CD4-positive, alpha-beta T cell treated with Interleukin-10 for 1 hour (primary cell): ENCODE results near the gene PHTF2.
A peak's percentile ranks its signal among the peaks of the same experiment; 100 is the strongest.
"Not testable (repeated sequence)": the region's sequence is repeated elsewhere in the genome, so short reads cannot be mapped to it uniquely, and the experiment has no call there.

ENCODE experiments used
- DNase-seq: peaks from one replicate; pipeline ENCODE4 v3.0.0-alpha.2; 2020

PHTF2 gene

DNA sequence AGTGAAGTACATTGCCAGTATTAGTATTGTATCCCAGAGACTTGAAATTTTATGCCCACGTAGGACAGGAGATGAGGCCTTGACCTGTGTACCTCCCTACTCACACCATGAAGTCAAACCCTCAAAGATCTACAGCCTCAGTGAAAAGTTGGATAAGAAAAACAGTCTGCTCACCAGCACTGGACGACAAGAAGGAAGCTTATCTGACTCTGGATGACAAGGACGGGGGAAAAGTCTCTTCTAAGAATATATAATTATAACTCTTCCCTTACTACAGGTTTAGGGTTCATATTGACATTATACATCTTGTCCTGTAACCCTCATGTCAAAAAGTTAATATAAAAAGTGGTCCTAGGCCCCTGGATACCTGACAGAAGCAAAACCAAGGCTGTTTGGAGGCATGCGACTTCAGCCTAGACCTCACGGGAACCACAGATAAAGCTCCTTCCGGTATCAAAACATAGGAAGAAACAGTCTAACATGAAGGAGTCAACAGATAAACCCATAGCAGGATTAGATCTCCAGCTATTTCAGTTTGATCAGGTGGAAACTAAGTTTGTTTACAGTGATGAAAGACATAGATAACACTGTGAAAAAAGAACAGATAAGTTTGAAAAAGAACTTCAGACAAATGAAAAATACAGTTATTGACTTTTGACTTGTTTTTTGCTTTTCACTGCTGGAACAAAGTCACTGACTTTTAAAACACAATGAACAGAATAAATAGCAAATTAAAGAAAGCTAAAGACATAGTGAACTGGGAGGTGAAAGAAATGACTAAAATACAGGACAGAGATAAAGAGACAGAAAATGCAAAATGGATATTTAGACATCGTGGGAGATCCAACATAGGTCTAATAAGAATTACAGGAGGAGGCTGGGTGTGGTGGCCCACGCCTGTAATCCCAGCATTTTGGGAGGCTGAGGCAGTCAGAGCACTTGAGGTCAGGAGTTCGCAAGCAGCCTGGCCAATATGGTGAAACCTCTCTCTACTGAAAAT is 145.9 kb downstream of the PHTF2 start:
- no peak for DNase-seq

DNA sequence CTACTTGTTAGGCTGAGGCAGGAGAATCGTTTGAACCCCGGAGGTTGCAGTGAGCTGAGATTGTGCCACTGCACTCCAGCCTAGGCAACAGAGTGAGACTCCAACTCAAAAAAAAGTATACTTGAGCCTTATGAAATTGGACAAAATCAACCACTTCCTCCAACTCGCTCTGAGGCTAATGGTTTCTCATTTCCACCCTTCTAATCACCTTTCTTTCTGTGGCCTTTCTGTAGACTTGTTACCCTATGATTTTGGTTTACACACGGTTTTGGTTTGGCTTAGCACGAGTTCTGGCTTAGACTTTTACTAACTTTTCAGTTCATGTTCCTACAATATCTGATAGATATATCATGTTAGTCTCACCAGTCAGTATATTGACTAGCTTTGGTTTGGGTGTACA is 152.0 kb downstream of the PHTF2 start:
- DNase-seq: no peak

DNA sequence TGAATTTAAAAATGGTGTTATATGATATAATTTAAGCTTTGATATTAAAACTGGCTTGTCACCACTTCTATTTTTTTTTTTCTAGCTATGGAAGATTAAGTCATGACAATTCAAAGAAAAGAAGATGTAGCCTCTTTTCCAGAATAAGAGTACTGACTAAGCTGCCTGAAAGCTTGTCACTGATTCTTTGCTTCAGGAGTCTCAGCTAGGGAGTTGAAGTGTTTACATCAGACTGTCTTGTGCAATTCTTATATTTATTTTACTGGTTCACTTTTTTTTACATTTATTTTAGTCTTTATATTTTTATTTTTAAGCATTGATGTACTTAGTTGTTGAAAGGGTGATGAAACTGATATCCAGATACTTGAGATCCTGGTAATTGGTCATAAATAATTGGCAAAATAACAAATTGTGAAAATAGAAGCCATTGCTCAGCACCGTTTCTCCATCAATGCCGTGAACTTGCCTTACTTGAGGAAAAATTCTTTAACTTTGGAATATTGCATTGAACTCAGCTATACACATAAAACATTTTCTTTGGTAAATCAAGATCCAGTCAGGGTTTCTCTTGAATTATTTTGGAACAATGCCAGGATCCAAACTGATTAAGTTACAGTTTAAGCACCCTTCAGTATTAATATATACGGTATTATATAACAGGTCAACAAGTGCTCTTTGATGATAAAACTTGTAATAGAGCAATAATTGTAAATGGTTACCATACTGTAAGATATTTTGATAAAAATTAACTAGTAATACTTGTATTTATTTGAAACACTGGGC is 156.4 kb downstream of the PHTF2 start:
- no peak for DNase-seq

DNA sequence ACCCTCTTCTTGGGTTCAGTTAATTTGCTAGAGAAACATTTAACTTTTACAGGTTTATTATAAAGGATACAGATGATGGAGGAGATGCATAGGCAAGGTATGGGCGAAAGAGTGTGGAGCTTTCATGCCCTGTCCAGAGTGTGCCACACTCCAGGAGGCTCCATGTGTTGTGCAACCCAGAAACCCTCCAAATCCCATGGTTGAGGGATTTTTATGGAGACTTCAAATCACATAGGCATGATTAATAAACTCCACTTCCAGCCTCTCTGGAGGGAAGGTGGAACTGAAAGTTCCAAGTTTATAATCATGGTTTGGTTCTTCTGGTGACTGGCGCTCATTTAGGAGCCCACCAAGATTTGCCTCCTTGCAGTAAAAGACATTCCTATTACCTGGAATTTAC is 159.9 kb downstream of the PHTF2 start:
- DNase-seq: no peak

DNA sequence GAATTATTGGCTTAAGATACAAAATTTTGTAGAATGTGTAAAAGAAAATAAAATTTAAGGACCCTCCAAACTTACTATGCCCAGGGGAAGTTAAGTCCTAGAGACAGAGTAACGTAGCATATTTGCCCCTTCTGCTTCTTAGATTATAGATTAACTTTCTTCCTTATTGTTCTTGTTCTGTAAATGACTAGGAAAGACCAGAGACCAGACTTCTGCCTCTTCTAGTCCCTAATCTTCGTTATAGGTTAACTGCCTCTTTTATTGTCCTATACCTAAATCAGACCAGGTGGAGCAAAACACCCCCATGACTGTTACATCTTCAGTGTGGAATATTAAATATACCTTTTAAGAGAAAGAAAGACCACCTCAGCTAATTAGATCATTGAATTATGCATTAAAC is 160.5 kb downstream of the PHTF2 start:
- DNase-seq: no peak

DNA sequence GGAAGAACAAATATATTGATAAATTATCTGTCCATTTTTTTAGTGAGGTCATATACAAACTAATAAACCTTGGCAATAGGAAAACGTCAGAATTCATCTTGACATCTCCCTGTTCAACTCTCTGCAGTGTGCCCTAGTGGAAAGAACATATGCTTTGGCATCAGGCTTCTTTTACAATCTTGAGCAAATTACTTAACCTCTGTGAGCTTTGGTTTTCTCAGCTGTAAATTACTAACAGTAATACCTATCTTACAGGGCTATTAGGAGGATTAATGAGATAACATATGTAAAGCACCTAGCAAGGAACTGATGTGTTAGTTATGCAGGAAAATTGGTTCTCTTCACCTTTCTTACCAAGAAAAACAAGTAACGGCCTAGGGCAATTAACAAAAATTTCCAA is 161.8 kb downstream of the PHTF2 start:
- DNase-seq: no peak

DNA sequence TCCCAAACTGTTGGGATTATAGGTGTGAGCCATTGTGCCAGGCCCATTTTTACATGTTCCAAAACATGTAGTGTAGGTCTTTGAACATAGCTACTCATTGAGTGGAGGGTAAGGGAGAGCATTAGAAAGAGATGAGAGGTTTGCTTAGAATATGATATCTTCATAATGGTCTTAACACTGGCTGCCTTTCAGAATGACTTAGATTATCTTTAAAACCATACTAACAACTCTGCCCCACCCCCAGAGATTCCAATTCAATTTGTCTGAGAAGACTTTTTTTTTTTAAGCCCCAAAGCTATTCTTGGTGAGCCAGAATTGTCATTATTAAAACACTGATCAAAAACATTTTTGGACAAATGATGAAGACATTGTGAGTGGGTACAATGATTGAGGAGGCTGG is 168.9 kb downstream of the PHTF2 start:
- DNase-seq: no peak

DNA sequence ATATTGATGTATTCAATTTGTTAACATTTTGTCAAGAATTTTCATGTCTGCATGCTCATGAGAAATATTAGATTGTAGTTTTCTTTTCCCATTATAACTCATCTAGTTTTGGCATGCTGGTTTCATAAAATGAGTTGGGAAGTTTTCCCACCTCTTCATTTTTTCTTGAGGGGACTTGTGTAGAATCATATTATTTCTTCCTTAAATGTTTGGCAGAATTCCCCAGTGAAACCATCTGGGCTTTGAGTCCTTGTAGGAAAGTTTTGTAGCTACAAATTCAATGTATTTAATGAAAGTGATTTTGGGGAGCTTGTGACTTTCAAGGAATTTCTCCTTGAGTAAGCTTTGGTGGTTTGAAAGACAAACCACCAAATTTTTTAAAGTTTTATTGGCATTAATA is 173.2 kb downstream of the PHTF2 start:
- DNase-seq: no peak

DNA sequence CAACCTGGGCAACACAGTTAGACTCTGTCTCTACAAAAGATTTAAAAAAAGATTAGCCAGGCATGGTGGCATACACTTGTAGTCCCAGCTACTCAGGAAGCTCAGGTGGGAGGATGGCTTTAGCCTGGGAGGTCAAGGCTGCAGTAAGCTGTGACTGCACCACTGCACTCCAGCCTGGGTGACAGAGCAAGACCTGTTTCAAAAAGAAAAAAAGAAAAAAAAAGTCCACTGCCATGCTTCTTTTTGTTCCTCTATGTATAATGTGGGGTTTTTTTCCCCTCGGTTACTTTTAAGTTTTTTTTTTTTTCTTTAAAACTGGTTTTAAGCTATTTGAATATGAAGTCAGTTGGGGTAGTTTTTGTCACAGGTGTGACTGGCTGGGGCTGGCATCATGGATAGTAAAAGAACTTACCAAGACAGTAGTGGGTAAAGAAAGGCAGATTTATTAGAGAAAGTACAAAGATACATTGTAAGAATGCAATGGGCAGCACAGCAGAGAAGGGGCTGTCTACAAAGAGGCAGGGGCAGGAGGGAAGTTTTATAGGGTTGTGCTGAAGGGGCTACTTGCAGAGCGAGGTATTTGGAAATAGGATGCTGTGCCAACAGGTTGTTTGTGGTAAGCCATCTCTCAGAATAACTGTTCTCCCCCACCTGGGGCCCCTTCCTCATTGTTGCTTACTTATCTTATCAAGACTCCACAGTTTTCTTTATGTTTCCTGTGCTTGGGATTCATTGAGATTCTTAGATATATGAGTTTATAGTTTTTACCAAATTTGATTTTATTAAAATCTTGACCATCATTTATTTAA is 177.3 kb downstream of the PHTF2 start:
- no peak for DNase-seq

DNA sequence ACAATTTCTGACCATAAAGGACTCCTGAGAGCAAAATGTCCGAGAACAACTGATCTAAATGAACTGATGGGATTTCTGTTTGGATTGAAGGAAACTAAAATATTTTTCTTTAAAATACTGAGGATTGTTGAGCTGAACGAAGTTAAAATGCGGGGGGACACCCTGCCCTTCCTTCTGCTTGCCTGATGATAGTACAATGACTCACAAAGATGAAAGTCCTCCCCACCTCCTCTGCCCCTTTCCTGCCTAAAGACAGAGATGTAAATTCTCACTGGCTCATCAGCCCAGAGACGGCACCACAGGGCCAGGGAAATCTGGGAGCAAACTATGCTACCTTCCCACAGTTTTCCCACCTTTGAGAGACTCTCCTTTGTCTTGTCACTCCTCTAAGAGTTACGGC is 180.6 kb downstream of the PHTF2 start:
- DNase-seq: no peak

DNA sequence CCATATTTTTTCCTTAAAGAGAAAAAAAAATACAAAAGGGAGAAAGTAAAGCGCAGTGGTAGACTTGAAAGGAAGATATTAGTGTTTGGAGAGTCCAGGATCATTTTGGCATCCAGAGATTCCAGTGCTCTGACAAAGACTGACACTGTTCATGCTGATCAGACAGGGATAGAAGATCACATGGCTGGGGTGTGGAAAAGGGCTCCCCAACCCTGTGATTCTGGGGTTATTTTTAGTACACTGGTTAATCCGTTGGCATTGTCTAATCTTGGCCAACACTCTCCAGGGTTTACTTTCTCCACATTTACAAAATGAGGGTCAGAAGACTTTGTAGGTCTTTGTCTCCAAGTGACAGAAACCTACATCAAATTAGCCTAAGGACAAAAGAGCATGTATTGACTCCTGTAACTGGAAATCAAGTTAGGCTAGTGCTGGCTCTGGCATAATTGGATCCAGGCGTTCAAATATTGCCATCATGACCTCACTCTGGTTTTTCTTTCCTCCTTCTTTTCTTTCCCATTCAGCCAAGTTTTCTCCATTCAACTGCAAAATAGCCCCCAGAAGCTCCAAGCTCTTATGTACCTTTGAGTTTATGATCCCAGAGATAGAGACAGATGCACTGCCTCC is 181.6 kb downstream of the PHTF2 start:
- DNase-seq: no peak

DNA sequence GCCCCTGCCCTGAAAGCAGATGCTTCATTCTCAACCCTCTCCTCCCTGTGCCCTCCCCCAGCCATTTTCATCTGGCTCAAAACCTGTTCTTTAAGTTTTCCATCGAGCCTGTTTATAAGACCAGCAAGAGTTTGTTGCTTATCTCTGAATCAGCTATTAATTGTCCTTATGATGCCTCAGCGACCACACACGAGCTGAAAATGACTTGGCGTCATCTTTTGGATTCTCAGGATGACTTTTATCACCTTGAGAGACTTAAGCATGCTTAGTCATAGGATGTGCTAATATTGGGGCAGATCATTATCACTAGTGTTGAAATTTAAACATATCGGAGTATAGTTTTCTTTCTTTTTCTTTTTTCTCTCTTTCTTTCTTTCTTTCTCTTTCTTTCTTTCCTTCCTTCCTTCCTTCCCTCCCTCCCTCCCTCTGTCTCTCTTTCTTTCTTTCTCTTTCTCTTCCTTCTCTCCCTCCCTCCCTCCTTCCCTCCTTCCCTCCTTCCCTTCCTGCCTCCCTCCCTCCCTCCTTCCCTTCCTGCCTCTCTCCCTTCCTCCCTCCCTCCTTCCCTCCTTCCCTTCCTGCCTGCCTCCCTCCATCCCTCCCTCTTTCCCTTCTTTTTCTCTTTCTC is 184.5 kb downstream of the PHTF2 start:
- DNase-seq: no peak

DNA sequence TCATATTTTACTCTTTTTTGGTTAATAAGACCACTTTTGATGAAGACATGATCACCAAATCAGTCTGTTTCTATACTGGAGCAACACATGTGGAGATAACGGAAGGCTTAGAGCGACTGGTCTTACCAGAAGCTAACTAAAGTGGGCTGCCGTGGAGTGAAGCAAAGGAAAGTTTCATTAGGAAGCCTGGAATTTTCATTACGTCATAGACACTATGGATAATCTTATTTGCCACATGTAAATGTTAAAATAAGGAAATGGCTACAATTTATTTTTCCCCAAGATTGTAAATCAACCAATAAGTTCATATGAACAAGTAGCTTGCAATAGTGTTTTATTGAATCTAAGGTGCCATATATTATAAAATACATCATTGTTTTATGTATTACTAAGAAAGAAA is 185.4 kb downstream of the PHTF2 start:
- DNase-seq: no peak

DNA sequence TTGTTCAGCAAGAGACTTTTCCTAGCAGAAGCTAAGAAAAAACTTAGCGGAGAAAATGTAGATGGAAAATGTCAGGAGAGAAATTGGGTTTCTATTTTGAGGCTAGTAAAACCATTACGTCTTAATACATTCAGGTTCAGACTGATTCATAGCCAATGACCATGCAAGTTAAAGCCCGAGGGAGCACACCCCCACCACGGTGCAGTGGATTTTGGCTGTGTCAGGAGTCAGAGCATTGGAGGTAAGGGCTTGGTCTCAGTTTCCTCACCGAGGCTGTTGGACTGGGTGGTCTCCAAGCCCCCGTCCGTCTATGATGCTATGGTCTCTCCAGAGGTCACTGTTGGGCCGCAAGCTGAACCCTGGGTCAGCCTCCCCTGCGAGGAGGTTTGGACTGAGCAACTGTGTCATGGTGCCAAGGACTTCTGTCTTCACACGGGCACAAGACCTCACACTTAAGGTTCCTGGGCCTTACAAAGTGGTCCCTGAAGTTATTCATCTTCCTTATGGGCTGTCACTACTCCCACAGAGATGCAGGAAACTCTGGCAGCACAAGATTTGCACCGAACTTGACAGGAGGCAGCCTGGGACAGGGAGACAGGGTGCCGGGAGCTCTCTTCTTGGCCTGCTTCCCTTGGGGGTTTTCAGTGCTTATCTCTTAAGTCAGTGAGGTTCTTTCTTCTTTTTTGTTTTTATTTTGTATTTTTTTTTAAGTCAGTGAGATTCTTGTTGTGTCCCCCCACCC is 186.8 kb downstream of the PHTF2 start:
- DNase-seq: no peak

DNA sequence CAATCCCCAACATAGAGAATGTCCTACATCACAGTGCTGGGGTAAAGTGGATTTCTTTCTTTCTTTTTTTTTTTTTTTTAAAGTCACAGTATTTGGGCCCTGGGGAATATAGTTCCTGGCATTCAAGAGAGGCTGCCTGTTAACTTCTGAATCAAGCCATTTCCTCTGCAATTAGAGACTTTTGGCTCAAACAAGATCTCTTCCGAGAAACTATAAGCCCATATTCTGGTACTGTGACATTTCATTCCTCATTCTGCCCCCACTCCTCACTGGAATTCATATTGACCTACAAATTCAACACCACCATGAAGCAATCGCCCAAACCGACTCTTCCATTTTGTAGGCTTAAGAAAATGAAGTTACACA is 187.4 kb downstream of the PHTF2 start:
- DNase-seq: no peak

DNA sequence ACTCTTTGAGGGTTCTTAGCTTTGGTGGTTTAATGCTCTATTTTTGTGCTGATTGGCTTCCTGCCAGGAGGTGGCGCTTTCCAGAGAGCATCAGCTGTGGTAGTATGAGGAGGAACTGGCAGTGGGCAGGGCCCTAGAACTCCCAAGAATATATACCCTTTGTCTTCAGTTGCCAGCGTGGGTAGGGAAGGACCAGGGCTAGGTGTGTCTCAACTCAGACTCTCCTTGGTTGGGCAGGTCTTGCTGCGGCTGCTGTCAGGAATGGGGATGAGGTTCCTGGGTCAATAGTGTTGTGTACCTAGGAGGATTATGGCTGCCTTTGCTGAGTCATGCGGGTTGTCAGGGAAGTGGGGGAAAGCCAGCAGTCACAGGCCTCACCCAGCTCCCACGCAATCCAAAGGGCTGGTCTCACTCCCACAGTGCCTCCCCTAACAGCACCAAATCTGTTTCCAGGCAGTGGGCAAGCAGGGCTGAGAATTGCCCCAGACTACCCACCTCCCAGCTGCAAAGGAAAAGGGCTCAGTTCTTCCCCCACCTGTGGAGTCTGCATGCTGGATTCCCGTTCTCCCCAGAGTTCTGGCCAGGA is 191.5 kb downstream of the PHTF2 start:
- peak; percentile 2 for DNase-seq

DNA sequence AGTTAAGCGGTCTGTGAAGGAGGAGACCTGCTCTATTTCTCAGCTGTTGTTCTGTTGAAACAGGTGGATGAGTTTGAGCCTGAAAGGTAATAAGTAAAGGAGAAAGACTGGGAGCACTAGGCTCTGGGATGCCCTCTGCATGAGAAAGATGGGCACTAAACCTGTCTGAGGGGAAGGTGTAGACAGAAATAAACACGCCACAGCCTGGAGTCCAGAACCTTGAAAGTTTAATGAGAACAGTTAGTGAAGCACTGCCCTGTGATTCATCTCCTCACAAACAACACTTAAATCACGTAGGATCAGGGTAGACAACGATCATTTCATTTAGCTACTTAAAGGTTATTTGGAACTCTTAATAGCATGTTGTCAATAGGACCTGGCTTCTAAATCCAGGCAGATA is 193.1 kb downstream of the PHTF2 start:
- DNase-seq: no peak

DNA sequence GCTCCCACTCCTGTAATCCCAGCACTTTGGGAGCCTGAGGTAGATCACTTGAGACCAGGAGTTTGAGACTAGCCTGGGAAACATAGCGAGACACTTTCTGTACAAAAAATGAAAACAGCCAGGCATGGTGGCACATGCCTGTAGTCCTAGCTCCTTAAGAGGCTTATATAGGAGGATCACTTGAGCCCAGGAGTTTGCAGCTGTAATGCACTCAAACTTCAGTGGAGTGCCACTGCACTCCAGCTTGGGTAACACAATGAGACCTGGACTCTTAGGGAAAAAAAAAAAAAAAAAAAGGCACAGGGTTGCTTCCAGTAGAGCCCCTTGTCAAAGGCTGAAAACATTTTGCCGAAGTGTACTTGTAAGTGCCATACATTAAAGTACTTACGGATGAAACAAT is 195.3 kb downstream of the PHTF2 start:
- no peak for DNase-seq

DNA sequence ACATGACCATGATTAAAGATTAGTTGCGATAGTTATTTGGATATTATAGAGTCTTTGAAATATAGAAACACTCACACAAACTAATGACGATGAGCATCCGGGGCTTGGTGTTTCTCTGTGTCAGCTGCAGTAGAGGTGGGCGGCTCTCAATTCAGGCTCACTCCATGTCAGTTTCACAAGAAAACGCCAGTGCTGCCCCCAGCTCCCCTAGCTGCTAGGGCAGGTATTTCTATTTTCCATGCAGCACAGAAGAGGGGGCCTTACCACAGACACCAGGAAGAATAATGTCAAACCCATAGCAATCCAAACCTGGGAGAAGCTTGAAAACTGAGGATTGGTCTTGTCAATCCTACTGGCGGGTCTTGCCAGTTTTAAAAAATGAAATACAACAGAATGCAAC is 197.1 kb downstream of the PHTF2 start:
- no peak for DNase-seq

DNA sequence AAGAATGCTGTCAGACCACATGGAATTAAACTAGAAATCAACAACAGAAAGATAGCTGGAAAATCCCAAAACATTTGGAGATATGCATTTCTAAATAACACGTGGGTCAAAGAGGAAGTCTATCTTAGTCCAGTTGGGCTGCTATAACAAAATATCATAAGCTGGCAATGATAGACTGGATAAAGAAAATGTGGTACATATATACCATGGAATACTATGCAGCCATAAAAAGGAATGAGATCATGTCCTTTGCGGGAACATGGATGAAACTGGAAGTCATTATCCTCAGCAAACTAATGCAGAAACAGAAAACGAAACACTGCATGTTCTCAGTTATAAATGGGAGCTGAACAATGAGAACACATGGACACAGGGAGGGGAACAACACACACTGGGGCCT is 200.6 kb downstream of the PHTF2 start:
- DNase-seq: not testable (repeated sequence)

DNA sequence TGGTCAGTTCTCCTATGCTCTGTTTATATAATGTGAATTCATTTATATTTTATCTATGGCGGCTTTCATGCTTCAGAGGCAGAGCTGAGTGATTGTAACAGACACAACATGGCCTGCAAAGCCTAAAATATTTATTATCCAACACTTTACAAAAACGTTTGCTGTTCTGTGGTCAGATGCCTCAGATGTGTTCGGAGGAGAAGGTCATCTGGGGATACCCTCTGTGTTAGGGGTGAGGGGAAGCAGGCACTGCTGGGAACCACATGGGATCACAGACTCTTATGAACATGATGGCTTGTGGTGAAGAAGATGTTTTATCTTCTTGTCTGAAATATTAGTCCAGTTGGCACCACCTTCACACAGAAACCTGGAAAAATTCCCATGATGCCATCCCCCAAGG is 203.4 kb downstream of the PHTF2 start:
- no peak for DNase-seq
